H9 (cell line): ENCODE measurements around the gene MORN1. TPM values are rescaled to one million over a fixed set of nuclear protein-coding genes. Genes with fewer than 3 reads are reported as not detected.

ENCODE experiments used
- DNase-seq: peaks from one replicate; pipeline ENCODE4 v3.0.0-alpha.2; 2017
- H2AFZ ChIP-seq: one replicate; pipeline ENCODE4 v1.6.1; 2013; ENCODE audit warnings: mild to moderate bottlenecking, low read length, control low read depth, moderate library complexity
- H2AK5ac ChIP-seq: 2 replicates; pipeline ENCODE4 v1.6.1; 2013; ENCODE audit warnings: low read length, control low read depth, mixed read lengths; ENCODE audit not compliant: insufficient read length
- H2BK120ac ChIP-seq: one replicate; pipeline ENCODE4 v1.6.1; 2013; ENCODE audit warnings: low read depth, mild to moderate bottlenecking, low read length, control low read depth, inconsistent platforms; ENCODE audit not compliant: poor library complexity, severe bottlenecking
- H2BK12ac ChIP-seq: 2 replicates; pipeline ENCODE4 v1.6.1; 2013; ENCODE audit warnings: low read length, control low read depth, mixed read lengths, low read depth; ENCODE audit not compliant: insufficient read length
- H2BK15ac ChIP-seq: 2 replicates; pipeline ENCODE4 v1.6.1; 2013; ENCODE audit warnings: low read depth, low read length, control low read depth
- H2BK20ac ChIP-seq: one replicate; pipeline ENCODE4 v1.6.1; 2013; ENCODE audit warnings: low read depth, mild to moderate bottlenecking, low read length, control low read depth, inconsistent platforms; ENCODE audit not compliant: poor library complexity, severe bottlenecking
- H2BK5ac ChIP-seq: 2 replicates; pipeline ENCODE4 v1.6.1; 2013; ENCODE audit warnings: low read length, control low read depth, mixed read lengths; ENCODE audit not compliant: insufficient read length
- H3K14ac ChIP-seq: 2 replicates; pipeline ENCODE4 v1.6.1; 2013; ENCODE audit warnings: low read length, control low read depth; ENCODE audit not compliant: insufficient read depth
- H3K18ac ChIP-seq: 2 replicates; pipeline ENCODE4 v1.6.1; 2013; ENCODE audit warnings: low read depth, mild to moderate bottlenecking, mixed read lengths, low read length, control low read depth; ENCODE audit not compliant: insufficient read length
- H3K23ac ChIP-seq: 2 replicates; pipeline ENCODE4 v1.6.1; 2013; ENCODE audit warnings: low read length, control low read depth, mixed read lengths, low read depth; ENCODE audit not compliant: insufficient read length
- H3K23me2 ChIP-seq: 2 replicates; pipeline ENCODE4 v1.6.1; 2013; ENCODE audit warnings: low read depth, mild to moderate bottlenecking, mixed read lengths, low read length, control low read depth; ENCODE audit not compliant: insufficient read length, poor library complexity, severe bottlenecking
- H3K27ac ChIP-seq: 2 replicates; pipeline ENCODE4 v1.5.1; 2013; ENCODE audit warnings: low read length, control low read depth, mixed read lengths, low read depth; ENCODE audit not compliant: insufficient read length
- H3K27me3 ChIP-seq: 2 replicates; pipeline ENCODE4 v1.6.1; 2013; ENCODE audit warnings: low read length, control low read depth, inconsistent platforms; ENCODE audit not compliant: insufficient read depth
- H3K4ac ChIP-seq: 2 replicates; pipeline ENCODE4 v1.6.1; 2013; ENCODE audit warnings: low read depth, mild to moderate bottlenecking, control low read depth, inconsistent platforms, low read length, moderate library complexity
- H3K4me1 ChIP-seq: 2 replicates; pipeline ENCODE4 v1.6.1; 2013; ENCODE audit warnings: low read length, control low read depth, inconsistent platforms; ENCODE audit not compliant: insufficient read depth
- H3K4me2 ChIP-seq: 2 replicates; pipeline ENCODE4 v1.6.1; 2013; ENCODE audit warnings: low read length, control low read depth, mixed read lengths; ENCODE audit not compliant: insufficient read length, insufficient read depth
- H3K56ac ChIP-seq: 2 replicates; pipeline ENCODE4 v1.6.1; 2013; ENCODE audit warnings: low read depth, mild to moderate bottlenecking, mixed read lengths, low read length, control low read depth; ENCODE audit not compliant: insufficient read length
- H3K79me1 ChIP-seq: 2 replicates; pipeline ENCODE4 v1.6.1; 2013; ENCODE audit warnings: low read depth, mild to moderate bottlenecking, moderate library complexity, low read length, control low read depth, inconsistent platforms; ENCODE audit not compliant: insufficient read depth, poor library complexity, severe bottlenecking
- H3K79me2 ChIP-seq: 2 replicates; pipeline ENCODE4 v1.6.1; 2013; ENCODE audit warnings: low read length, control low read depth, inconsistent platforms; ENCODE audit not compliant: insufficient read depth
- H3K9ac ChIP-seq: 2 replicates; pipeline ENCODE4 v1.6.1; 2013; ENCODE audit warnings: low read length, control low read depth, mixed read lengths; ENCODE audit not compliant: insufficient read length; ENCODE audit errors: extremely low read depth
- H3K9me3 ChIP-seq: one replicate; pipeline ENCODE4 v1.6.1; 2013; ENCODE audit warnings: low read depth, low read length, inconsistent platforms; ENCODE audit not compliant: control insufficient read depth
- H3T11ph ChIP-seq: one replicate; pipeline ENCODE4 v1.6.1; 2013; ENCODE audit warnings: mild to moderate bottlenecking, low read length, control low read depth, inconsistent platforms
- H4K20me1 ChIP-seq: one replicate; pipeline ENCODE4 v1.6.1; 2013; ENCODE audit not compliant: control insufficient read depth, insufficient read length, insufficient read depth
- H4K5ac ChIP-seq: 2 replicates; pipeline ENCODE4 v1.6.1; 2013; ENCODE audit warnings: low read depth, mild to moderate bottlenecking, mixed read lengths, low read length, control low read depth; ENCODE audit not compliant: insufficient read length
- H4K8ac ChIP-seq: replicated peaks from 2 replicates; pipeline ENCODE4 v1.6.1; 2013; ENCODE audit warnings: low read length, control low read depth, mixed read lengths, low read depth; ENCODE audit not compliant: insufficient read length
- H4K91ac ChIP-seq: 2 replicates; pipeline ENCODE4 v1.6.1; 2013; ENCODE audit warnings: low read depth, mild to moderate bottlenecking, moderate library complexity, mixed read lengths, low read length, control low read depth; ENCODE audit not compliant: insufficient read length
- H3K27ac Mint-ChIP-seq, 3 experiments: 2 replicates in 2 of 3; 3 replicates in 1 of 3; pipeline ENCODE4 v1.8.0; 2020 to 2021; ENCODE audit warnings: mixed read lengths in 3 of 3, mild to moderate bottlenecking in 1 of 3, moderate library complexity in 1 of 3
- H3K27me3 Mint-ChIP-seq: 2 replicates; pipeline ENCODE4 v1.8.0; 2021; ENCODE audit warnings: low read depth, mild to moderate bottlenecking, moderate library complexity, mixed read lengths
- H3K36me3 Mint-ChIP-seq, 3 experiments: 2 replicates in 2 of 3; 3 replicates in 1 of 3; pipeline ENCODE4 v1.8.0; 2020 to 2021; ENCODE audit warnings: low read depth in 3 of 3, mixed read lengths in 3 of 3; ENCODE audit not compliant: insufficient read depth in 1 of 3
- H3K4me1 Mint-ChIP-seq, 2 experiments: 2 replicates each; pipeline ENCODE4 v1.8.0; 2020; ENCODE audit warnings: mixed read lengths in 2 of 2
- H3K4me3 Mint-ChIP-seq, 2 experiments: 2 replicates in 1 of 2; 3 replicates in 1 of 2; pipeline ENCODE4 v1.8.0; 2020 to 2021; ENCODE audit warnings: mild to moderate bottlenecking in 2 of 2, mixed read lengths in 2 of 2, moderate library complexity in 1 of 2
- H3K9me3 Mint-ChIP-seq, 2 experiments: 2 replicates in 1 of 2; 3 replicates in 1 of 2; pipeline ENCODE4 v1.8.0; 2020; ENCODE audit warnings: mild to moderate bottlenecking in 2 of 2, mixed read lengths in 2 of 2, moderate library complexity in 1 of 2
- WGBS: extraction: QIAGEN DNeasy Blood & Tissue Kit; methylation state at CpG from one replicate; pipeline ENCODE4 v1.1.7; 2013; ENCODE audit warnings: missing lambda C conversion rate, low lambda C conversion rate, mixed read lengths; ENCODE audit not compliant: insufficient read length; ENCODE audit errors: extremely low coverage; 5-methylcytosine and 5-hydroxymethylcytosine counted together
- total RNA-seq: library from RNA; stranded (reverse); gene quantifications from 2 replicates; pipeline ENCODE4 v1.2.1, GENCODE V29; 2021
- TF ChIP-seq, protein P1 (sequence below): fragments of 200-600 bp; sonication (generic); conservative IDR thresholded peaks from 3 replicates; pipeline ENCODE4 v1.8.0; 2021; ENCODE audit warnings: antibody characterized with exemption, mild to moderate bottlenecking

MORN1 gene
- total RNA-seq, 1 experiment from 2014 or later, result 12.7 TPM

- Histone ChIP-seq H4K8ac (no peak overlapping the region), H3K18ac (no peak overlapping the region), H3K79me2 (no peaks in the 10 kb centered on the region), H2BK5ac (no peak overlapping the region), H2AFZ (no peak overlapping the region), H3K27ac (no peak overlapping the region), H2BK120ac (no peak overlapping the region), H3K23me2 (no peaks in the 10 kb centered on the region), H3K4me2 (no peak overlapping the region), H2BK20ac (no peak overlapping the region), H2AK5ac (no peak overlapping the region), H3K9me3 (no peaks in the 10 kb centered on the region), H2BK12ac (no peak overlapping the region), H4K5ac (no peak overlapping the region), H2BK15ac (no peak overlapping the region), H3K4me1 (no peaks in the 10 kb centered on the region), H3K4ac (no peak overlapping the region), H4K20me1 (no peaks in the 10 kb centered on the region), H3K27me3 (no peaks in the 10 kb centered on the region), H3K9ac (no peak overlapping the region), H3K23ac (no peak overlapping the region), H3K56ac (no peak overlapping the region), H3K79me1 (no peaks in the 10 kb centered on the region), H3T11ph (no peak overlapping the region), H4K91ac (no peak overlapping the region), H3K14ac (no peak overlapping the region; the same call in 1 of the 2 replicates)
- peaks cover 0 to 9% of the 10 kb centered on the region in 2 experiments; a peak in 1 of 4 replicates for H3K4me1 Mint-ChIP-seq
- TF ChIP-seq, protein P1, sequence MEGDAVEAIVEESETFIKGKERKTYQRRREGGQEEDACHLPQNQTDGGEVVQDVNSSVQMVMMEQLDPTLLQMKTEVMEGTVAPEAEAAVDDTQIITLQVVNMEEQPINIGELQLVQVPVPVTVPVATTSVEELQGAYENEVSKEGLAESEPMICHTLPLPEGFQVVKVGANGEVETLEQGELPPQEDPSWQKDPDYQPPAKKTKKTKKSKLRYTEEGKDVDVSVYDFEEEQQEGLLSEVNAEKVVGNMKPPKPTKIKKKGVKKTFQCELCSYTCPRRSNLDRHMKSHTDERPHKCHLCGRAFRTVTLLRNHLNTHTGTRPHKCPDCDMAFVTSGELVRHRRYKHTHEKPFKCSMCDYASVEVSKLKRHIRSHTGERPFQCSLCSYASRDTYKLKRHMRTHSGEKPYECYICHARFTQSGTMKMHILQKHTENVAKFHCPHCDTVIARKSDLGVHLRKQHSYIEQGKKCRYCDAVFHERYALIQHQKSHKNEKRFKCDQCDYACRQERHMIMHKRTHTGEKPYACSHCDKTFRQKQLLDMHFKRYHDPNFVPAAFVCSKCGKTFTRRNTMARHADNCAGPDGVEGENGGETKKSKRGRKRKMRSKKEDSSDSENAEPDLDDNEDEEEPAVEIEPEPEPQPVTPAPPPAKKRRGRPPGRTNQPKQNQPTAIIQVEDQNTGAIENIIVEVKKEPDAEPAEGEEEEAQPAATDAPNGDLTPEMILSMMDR, result no peak
- H3K36me3 Mint-ChIP-seq, result no peaks in the 10 kb centered on the region
- no peaks in the 10 kb centered on the region for H3K9me3 Mint-ChIP-seq
- no CpG with 5 or more reads among the region's 11 CpGs for WGBS
- no peaks in the 10 kb centered on the region for H3K27me3 Mint-ChIP-seq
- H3K27ac Mint-ChIP-seq, result no peak overlapping the region
- H3K4me3 Mint-ChIP-seq, result no peak overlapping the region
- no peak for DNase-seq
Observed at GRCh38 chr1:2352341-2352896, 38.9 kb downstream of the MORN1 start.
